LNCaP clone FGC (cell line): ENCODE results near the gene DOCK9.

Source experiments
- DNase-seq: peaks from one replicate; pipeline ENCODE4 v3.0.0-alpha.2; 2011; ENCODE audit warnings: low read depth
- H3K4me3 ChIP-seq: 2 replicates; pipeline ENCODE4 v1.5.1; 2011; ENCODE audit warnings: mild to moderate bottlenecking, low read depth, low read length, control low read depth
- TF ChIP-seq, protein P1 (sequence below): IDR thresholded peaks from 2 replicates; pipeline ENCODE4 v1.5.1; 2012; ENCODE audit warnings: mild to moderate bottlenecking; ENCODE audit not compliant: control insufficient read depth, insufficient read depth; ENCODE audit errors: extremely low read depth

DOCK9 gene

DNA sequence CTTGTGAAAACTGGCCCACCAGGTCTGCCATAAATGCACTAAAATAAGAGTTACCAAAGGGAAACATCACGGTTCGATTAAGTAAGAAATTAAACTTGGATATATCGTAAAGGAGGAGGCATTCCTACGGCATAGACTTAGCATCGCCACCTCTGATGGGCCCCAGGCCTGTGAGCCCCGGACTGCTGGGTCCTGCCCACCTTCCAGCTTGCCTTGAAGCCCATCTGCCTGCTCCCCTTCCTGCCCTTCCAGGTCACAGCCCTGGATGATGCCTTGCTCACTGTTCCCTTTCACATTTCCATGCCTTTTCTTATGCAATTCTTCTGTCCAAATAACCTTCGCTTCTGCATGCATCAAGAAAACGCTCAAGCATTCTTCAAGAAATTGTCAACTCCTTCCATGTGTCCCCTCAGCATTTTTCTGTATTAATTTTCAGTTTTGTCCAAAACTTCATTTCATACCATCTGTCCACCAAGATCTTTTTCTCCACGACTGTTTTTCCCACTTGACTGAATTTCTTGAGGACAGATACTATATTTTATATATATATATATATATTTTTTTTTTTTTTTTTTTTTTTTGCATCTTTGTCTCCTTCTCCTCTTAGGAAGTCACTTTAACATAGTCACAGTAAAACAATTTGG is 91.2 kb downstream of the DOCK9 start:
- H3K4me3 ChIP-seq = no peak overlapping the region
- no peak for DNase-seq
- TF ChIP-seq, protein P1, sequence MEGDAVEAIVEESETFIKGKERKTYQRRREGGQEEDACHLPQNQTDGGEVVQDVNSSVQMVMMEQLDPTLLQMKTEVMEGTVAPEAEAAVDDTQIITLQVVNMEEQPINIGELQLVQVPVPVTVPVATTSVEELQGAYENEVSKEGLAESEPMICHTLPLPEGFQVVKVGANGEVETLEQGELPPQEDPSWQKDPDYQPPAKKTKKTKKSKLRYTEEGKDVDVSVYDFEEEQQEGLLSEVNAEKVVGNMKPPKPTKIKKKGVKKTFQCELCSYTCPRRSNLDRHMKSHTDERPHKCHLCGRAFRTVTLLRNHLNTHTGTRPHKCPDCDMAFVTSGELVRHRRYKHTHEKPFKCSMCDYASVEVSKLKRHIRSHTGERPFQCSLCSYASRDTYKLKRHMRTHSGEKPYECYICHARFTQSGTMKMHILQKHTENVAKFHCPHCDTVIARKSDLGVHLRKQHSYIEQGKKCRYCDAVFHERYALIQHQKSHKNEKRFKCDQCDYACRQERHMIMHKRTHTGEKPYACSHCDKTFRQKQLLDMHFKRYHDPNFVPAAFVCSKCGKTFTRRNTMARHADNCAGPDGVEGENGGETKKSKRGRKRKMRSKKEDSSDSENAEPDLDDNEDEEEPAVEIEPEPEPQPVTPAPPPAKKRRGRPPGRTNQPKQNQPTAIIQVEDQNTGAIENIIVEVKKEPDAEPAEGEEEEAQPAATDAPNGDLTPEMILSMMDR = no peak

DNA sequence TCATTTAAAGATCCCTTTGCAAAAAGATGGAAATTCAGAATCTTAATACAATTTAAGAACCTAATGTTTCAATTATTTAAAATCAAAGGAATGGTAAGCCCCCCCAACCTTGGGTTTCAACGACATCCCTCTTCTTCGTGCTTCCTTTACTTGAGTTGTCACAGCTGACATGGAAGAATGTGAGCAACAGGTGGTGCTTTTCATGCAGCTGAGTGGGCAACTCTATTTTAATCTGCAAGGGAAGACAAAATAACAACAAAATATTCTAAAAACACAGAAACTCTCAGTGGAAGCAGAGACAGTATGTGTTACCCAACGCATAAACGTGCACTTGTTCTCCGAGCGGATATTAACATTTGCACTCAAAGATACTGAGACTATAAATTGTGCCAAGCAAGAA is 92.3 kb downstream of the DOCK9 start:
- no peak for DNase-seq
- H3K4me3 ChIP-seq = no peak overlapping the region
- TF ChIP-seq, protein P1 = no peak

DNA sequence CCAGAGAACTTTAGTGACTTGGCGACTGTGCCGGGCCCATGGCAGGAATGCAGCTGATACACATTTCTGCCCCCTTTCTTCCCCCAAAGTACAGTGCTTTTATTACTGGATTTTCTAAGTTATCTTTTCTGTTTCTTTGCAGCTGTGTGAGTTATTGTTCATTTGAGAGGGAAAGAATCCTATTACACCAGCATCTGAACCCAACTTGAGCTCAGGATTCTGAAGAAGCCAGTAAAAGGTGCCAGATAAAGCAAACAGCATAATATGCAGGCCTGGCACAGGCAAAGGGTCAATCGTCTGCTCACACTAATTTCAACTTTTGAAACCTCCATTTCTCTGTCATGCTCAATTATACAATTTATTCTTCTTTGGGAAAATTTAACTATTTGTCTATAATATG is 93.9 kb downstream of the DOCK9 start:
- TF ChIP-seq, protein P1 = no peak
- no peak overlapping the region for H3K4me3 ChIP-seq
- no peak for DNase-seq

DNA sequence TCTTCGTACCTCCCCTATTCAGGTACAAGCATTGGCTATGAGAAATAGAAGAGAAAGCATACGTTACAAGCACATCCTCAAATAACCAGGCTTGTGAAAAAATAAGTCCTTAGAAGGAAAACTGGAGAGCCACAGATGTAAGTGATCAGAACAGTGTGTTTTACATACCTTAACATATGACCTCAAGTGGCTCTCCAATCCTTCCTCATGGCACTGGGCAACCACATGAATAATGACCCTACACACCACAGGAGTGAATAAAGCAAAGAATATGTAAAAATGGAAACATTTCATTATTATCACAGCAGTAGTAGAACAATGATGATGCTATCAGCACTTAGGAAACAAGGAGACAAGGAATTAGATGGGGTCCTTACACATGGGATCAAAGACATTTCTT is 96.5 kb downstream of the DOCK9 start:
- TF ChIP-seq, protein P1 = no peak
- DNase-seq = no peak
- no peak overlapping the region for H3K4me3 ChIP-seq

DNA sequence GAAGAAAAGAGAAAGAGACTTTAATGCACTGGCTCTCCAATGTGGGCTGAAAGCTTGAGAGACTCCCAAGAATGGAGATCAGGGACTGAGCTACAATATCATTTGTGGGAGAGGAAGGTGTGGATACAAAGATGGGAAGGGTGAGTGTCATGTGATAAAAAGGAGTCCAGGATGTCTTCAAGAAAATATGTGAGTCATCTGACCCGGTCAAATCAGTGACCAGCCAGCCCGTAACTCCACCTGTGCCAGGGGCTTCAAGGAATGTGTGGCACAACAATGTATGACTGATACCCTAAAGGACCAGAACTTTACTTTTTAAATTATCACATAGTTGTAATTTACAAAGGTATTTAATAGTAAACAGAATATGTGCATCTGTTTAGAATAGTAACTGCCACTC is 97.2 kb downstream of the DOCK9 start:
- TF ChIP-seq, protein P1 = no peak
- no peak for DNase-seq
- no peak overlapping the region for H3K4me3 ChIP-seq

DNA sequence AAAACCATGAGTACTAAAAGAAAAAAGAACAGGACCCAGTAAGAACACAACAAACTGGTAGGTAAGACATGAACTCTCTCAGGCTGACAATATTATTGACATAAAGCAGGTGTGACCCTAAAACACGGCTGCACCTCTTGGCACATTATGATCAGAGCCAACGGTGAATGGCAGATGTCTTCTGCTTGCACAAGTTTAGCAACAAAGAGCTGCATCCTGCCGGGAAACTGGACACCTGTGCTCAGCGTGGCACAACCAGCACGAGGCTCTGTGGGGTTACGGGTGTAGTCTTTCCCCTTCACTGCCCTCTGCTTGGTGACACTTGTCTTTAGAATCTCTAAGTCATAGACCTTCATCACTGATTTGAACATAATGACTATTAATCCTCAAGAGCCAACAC is 97.9 kb downstream of the DOCK9 start:
- H3K4me3 ChIP-seq = no peak overlapping the region
- DNase-seq = no peak
- TF ChIP-seq, protein P1 = no peak

DNA sequence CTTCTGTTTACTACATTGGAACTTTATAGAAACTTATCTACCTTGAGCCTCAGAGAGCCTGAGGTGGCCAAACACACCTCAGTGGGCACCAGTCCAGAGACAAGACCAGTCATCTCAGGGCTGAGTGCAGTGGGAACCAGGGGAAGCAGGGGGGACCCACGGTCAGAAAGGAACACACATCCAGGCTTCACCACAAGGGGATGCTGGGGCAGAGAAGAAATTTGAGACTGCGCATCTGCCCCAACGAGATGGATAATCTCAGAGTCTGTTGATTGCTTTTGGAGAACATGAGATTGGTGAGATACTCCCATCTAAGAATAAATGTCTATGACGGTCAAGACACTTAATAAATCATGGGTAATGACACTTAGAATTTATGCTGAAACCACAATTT is 98.7 kb downstream of the DOCK9 start:
- no peak for DNase-seq
- H3K4me3 ChIP-seq = no peak overlapping the region
- TF ChIP-seq, protein P1 = no peak
